Upper lobe of left lung (tissue), 4 donors: Measurements from ENCODE around the gene ISL2.

Source experiments
- POLR2A ChIP-seq, 4 donors: fragments of 450-650 bp; IDR thresholded peaks; one replicate each; pipeline ENCODE4 v1.5.1; 2016 to 2017; ENCODE audit warnings: antibody characterized with exemption in 4 of 4, mild to moderate bottlenecking in 2 of 4
- POLR2AphosphoS5 ChIP-seq, 2 donors: sonication (generic); formaldehyde crosslinking; IDR thresholded peaks; one replicate each; pipeline ENCODE4 v1.5.1; 2017; ENCODE audit warnings: antibody characterized with exemption in 2 of 2
- TF ChIP-seq, protein P1 (sequence below), 6 experiments: fragments of 450-650 bp in 4 of 6; fragments of 200-600 bp in 2 of 6; sonication (generic) in 2 of 6; IDR thresholded peaks; one replicate each; pipeline ENCODE4 v1.5.1; 2016 to 2019; ENCODE audit warnings: antibody characterized with exemption in 6 of 6

DNA sequence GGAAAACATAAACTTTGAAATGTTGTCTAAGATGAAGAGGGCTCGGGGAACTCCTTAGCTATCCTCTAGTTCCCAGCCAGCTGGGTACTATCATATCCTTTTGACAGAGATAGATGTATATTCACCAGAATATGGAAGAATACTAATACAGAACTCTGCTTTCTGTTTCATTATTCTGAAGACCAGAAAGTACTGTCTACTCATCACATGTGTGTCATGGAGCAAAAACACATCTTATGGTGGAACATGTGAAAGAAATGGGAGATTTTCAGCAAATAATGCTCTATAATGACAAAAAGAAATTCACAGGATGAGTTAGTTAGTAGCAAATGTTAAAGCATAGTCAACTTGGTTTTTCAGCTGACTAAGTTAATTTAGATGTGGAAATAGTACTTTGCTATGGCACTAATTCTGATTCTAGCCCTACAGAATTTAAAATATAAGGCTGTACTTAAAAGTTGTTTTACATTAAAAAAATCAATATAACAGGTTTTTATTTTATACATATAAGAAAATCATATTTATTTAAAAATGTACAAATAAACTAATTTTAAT, 16.5 kb downstream of the ISL2 start:
- TF ChIP-seq, protein P1, sequence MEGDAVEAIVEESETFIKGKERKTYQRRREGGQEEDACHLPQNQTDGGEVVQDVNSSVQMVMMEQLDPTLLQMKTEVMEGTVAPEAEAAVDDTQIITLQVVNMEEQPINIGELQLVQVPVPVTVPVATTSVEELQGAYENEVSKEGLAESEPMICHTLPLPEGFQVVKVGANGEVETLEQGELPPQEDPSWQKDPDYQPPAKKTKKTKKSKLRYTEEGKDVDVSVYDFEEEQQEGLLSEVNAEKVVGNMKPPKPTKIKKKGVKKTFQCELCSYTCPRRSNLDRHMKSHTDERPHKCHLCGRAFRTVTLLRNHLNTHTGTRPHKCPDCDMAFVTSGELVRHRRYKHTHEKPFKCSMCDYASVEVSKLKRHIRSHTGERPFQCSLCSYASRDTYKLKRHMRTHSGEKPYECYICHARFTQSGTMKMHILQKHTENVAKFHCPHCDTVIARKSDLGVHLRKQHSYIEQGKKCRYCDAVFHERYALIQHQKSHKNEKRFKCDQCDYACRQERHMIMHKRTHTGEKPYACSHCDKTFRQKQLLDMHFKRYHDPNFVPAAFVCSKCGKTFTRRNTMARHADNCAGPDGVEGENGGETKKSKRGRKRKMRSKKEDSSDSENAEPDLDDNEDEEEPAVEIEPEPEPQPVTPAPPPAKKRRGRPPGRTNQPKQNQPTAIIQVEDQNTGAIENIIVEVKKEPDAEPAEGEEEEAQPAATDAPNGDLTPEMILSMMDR (IDR thresholded peaks at IDR 0.05): no peak
- no peak for TF ChIP-seq POLR2A (IDR thresholded peaks at IDR 0.05)
- no peak for TF ChIP-seq POLR2AphosphoS5 (IDR thresholded peaks at IDR 0.05)
